Neural progenitor cell (in vitro differentiated cells): ENCODE measurements around the gene KLK14.

Experiments
- EZH2 ChIP-seq: fragments of 200-600 bp; sonication (generic); IDR thresholded peaks from 2 replicates; pipeline ENCODE4 v1.6.1; 2017; ENCODE audit warnings: antibody characterized with exemption, mild to moderate bottlenecking, moderate library complexity
- TF ChIP-seq, protein P1 (sequence below): fragments of 200-600 bp; sonication (generic); IDR thresholded peaks from 2 replicates; pipeline ENCODE4 v1.5.1; 2017; ENCODE audit warnings: antibody characterized with exemption, mild to moderate bottlenecking

DNA sequence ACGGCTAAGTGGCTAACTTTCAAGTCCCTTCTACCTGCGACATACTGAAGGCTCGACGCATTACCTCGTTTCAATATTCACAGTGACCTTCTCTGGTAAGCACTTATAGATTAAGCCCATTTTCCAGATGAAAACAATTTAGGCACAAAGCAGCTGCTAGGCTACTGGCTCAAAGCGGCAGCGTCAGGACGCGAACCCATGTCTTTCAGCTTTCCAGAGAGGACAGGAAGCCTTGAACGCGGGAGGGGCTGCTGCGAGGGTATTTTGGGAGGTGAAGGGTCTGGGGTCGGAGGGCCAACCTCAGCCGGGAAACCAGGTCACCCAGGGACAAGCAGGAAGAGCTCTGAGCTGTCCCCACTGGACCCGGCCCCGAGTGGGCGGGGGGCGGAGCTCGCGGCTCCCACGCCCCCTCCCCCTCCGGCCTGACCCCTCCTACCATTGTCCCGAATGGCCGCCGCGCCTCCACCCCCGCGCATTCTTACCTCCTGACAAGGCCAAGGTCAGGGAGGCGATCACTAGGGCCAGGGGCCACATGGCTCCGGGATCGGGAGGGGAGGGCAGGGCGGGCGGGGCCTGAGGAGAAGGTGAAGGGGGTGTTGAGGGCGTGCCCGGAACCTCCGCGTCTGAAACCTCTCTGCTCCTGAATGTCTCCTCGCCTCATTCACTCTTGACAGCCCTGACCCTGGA is 18.0 kb downstream of the KLK14 start, which contains the start of gene KLK13:
- TF ChIP-seq, protein P1, sequence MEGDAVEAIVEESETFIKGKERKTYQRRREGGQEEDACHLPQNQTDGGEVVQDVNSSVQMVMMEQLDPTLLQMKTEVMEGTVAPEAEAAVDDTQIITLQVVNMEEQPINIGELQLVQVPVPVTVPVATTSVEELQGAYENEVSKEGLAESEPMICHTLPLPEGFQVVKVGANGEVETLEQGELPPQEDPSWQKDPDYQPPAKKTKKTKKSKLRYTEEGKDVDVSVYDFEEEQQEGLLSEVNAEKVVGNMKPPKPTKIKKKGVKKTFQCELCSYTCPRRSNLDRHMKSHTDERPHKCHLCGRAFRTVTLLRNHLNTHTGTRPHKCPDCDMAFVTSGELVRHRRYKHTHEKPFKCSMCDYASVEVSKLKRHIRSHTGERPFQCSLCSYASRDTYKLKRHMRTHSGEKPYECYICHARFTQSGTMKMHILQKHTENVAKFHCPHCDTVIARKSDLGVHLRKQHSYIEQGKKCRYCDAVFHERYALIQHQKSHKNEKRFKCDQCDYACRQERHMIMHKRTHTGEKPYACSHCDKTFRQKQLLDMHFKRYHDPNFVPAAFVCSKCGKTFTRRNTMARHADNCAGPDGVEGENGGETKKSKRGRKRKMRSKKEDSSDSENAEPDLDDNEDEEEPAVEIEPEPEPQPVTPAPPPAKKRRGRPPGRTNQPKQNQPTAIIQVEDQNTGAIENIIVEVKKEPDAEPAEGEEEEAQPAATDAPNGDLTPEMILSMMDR = no peak
- TF ChIP-seq EZH2 = peak; percentile 38
